Left hindlimb (tissue), 1 donor: ENCODE results near the gene AQR.
"Not testable (repeated sequence)": the region's sequence is repeated elsewhere in the genome, so short reads cannot be mapped to it uniquely, and the experiment has no call there.

ENCODE experiments used
- DNase-seq: peaks from one replicate; pipeline ENCODE4 v3.0.0-alpha.2; 2018

Gene AQR

DNA sequence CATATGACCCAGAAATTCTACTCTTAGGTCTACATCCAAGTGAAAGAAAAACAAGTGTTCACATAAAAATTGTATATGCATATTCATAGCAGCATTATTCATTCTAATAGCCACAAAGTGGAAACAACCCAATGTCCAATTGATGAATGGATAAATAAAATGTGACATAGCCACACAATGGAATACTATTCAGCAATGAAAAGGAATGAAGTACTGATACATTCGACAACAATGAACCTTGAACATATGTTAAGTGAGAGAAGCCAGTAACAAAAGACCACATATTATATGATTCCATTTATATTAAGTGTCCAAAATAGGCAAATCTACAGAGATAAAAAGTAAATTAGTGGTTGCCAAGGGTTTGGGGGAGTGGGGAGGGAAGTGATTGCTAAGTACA, 104.0 kb downstream of the AQR start:
- no peak for DNase-seq

DNA sequence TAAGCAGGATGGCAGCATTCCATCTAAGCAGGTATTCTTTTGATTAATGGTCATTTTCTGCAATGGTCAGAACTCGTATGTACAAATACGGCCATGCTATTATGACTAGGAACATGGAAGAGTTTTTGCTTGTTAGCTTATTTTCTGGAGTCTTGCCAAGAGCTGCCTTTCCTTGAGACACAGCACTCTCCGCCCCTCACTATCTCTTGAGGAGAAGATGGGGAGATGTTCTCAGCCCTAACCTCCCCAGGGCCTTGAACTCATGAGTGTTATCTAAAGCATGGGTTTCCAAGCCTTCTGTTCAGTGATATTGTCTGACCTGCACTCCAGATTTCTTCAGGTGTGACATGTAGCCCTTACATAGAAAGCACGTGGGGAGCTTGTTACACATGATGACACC, 108.3 kb downstream of the AQR start:
- DNase-seq = no peak

DNA sequence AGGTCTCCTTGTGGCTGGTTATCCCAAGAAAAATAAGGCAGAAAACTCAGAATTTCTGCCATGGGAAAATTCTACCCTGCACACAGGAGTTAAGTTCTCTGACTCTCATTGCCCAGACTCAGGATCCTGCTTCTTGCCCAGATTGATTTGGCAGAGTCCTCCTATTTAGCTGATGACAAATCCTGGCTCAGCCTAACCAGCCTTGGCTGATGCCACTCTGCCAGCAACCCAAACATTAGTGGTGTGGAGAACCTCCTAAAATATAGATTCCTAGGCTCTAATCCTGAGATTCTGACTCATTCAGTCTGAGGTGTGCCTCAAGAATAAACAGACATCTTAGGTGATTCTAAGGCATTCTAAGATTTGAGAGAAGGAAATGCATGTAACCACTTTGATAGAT, 113.6 kb downstream of the AQR start:
- DNase-seq = no peak

DNA sequence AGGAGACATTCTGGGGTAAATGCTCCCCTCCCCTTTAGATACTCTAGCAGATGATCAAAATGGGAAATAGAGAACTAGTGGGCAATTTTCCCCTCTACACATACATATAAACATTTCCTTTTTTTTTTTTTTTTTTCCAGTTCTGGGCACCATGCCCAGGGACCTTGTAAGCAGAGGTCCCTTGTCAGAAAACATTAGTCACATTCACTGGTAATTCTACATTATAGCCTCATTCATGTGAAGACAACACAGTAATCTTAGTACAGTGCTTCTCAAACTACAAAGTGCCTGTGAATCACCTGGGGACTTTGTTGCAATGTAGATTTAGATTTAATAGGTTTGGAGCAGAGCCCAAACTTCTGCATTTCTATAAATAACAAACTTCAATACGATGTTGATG, 114.1 kb downstream of the AQR start:
- DNase-seq = no peak

DNA sequence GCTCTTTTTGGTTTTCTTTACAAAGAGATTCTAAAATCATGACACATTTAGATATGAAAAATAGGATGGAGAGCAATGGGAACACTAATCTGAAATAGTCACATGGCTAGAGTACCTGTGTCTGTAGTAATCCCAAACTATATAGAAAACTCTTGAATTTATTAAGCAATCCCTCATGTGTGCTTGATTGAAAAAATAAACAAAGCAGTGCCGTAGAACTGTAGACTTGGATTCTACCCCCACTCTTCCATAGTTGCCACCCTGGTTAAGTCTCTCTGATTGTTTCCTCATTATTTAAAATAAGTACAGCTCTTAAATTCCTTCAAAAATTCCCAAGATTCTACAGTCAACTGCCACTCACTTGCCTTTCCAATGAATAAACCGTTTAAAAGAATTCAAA, 115.3 kb downstream of the AQR start:
- DNase-seq = no peak

DNA sequence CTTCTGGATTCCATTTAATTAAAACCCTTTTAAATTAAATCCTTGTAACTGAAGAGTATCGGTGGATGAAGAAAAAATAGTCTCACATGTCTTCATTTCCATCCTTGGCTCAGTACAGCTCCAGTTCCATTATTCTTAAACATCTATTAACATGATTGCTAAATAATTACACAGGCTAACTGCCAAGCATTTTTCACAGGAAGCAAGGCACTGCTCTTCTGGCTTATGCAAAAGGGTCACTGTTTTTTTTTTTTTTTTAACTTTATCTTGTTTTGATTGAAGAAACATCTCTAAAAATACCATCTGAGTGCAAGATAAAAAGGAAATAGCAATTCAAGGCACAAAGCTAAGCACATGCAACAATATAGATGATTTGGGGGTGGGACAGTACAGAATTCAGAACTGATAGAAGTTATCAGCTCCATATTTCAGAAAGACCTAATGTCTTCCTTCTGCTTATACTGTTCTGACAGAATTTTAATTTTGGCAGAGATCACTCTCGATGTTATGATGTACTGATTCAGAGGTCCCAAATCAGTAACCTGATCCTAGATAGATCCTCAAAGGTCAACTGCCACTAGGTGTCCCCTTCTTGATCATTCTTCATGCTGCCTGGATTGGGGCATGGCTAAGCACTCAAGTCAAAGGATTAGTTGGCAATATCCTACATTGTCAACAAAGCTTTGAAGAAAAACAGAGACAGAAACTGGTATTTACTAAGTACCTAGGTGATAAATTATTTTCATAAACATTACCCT, 116.4 kb downstream of the AQR start:
- no peak for DNase-seq

DNA sequence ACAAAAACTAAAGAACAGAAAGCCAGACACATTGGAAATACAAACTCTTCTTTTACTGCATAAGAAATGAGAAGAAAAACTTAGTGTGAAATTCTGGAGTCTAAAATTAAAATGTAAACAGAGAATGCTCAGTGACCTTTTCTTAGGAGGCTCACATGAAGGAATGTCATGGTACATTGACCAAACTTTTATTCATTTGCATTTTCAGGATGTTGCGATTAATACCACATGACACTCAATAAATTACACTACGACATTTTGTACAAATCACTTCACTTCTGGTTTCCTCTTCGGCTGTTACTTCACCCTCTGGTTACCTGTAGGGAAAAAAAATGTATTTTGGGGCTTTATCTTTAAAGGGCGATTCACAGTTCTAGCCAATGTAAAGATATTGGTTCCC, 117.8 kb downstream of the AQR start:
- DNase-seq = no peak

DNA sequence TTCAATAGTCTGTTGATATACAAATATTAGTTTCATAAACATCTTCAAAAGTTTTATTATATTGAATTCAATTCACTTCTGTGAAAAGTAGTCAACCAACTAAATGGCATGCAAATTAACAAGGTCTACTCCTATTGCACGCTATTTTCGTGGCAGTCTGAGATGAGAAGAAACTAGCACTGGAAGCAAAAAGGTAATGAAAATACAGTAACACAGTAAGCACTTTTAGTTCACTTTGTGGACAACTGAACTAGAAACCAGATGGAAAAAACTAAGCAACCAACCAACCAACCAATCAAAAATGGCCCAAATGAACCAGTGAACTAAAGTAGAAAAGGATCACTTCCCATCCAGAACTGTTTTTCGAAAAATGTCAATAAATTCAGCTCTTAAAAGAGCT, 118.5 kb downstream of the AQR start:
- no peak for DNase-seq

DNA sequence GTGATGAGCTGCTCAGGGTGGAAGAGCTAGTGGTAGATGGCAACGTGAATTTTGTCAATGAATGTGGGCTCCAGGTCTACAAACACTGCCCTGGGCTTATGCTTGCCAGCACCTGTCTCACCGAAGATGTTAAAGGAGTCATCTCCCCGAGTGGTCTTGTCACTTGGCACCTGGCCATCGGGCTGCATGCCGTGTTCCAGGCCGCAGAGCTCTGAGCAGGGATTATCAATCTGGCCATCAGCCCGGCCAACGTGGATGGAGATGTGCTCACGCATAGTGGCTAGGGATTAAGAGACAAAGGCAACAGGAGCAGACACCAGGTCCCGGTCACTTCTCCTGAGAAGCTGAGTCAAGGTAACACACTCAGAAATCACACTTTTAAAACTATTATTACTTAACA, 119.4 kb downstream of the AQR start:
- DNase-seq = no peak

DNA sequence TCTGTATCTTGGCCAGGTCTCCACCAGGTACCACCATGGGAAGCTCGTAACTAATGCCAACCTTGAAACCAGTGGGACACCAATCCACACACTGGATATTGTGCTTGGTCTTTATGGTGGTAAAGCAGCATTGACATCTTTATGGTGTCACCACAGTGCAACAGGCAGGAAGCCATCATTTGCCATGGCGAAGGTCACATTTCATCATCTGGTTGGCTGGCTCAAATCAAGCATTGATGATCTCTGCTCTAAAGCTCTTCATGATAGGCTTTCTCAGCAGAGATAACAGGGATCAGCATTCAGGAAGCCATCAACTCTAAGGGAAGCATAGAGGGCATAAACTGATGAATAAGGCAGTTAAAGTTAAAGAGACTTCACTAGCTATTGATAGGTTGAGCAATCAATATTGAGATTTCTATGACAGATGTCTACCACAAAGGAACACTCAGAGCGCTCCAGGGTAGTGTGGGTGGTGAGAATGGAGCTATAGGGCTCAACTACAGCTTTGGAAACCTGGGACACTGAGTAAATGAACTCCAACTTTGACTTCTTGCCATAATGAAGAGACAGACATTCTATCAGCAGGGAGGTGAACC, 120.1 kb downstream of the AQR start:
- DNase-seq = no peak

DNA sequence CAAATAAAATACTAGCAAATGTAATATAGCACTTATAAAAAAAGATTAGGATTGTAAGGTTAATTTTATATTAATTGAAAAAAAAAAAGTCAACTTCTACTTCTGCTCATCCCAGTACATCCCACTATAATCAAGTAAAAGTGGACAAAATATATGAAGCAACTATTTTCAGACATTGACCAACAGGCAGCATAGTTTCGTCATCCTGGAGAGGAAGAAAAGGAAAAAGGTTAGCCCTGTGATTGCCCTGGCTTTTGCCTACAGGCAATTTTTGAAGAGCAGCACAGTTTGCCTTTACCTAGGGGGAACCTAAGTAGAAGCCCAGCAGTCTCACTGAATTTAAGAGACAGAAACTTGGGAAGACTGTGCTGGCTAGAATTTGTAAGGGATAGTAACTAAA, 121.9 kb downstream of the AQR start:
- no peak for DNase-seq

DNA sequence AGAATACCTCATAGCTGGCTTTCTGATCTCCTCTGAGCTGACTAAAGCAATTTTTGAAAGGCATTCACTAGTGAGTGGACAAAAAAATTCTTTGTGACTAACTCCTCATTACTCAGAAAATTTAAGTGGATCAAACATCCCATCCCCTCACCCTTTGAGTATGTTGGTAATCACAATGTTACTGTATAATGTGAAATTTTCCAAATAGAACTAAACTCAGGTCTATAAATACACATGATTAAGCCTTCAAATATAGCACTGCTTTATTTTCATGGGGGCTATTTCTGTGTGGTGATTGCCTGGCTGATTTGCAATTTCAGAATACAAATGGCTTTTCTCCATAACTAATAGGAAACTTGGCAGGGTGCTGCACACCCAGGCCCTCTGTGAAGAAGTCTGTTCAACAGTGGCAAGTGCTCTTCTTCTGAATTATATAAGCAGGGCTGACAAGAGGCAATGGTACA, 128.2 kb downstream of the AQR start:
- no peak for DNase-seq

DNA sequence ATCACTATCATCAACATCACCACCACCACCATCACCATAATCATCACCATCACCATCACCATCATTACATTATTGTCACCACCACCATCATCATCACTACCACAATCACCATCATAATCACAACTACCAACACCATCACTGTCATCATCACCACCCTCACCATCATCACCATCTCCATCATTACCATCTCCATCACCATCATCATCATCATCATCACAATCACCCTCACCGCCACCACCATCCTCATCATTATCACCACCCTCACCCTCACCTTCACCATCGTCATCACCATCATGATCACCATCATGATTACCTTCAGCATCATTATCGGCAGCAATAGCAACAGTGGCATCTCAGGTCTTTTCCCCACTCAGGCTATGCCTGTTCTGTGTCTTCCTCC, 131.3 kb downstream of the AQR start:
- no peak for DNase-seq

DNA sequence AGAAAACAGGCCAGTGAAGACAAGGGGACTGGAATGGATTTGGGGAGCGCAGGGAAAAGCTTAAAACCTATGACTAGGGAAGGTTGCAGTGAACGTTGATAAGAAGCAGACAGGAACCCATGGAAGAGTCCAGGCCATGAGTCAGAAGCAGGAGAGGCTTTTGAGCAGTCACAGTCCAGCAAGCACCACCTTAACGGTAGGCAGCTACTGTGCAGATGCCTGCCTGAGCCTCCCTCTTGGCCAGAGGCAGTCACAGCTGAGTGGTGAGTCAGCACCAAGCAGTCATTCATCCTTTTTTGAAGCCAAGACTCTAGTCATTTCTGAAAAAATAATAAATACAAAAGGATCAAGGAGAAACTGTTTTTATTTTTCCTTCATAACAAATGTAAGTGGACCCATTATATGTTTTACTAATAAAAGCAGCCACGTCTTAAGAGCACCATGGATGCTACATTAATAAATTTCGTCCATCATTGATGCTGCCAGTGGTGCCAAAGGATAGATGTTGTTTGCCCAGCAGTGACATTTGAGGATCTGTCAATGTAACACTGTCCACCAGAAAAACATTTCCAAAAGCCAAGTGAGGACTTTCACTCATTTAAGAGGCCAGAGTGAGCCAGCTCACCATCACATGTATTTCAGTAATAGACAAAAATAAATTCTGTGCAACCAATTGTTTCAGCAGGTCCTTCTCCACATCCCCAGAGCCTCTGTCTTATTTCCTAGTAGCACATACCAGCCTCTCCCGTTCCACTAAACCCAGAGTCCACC, 132.1 kb downstream of the AQR start:
- no peak for DNase-seq

DNA sequence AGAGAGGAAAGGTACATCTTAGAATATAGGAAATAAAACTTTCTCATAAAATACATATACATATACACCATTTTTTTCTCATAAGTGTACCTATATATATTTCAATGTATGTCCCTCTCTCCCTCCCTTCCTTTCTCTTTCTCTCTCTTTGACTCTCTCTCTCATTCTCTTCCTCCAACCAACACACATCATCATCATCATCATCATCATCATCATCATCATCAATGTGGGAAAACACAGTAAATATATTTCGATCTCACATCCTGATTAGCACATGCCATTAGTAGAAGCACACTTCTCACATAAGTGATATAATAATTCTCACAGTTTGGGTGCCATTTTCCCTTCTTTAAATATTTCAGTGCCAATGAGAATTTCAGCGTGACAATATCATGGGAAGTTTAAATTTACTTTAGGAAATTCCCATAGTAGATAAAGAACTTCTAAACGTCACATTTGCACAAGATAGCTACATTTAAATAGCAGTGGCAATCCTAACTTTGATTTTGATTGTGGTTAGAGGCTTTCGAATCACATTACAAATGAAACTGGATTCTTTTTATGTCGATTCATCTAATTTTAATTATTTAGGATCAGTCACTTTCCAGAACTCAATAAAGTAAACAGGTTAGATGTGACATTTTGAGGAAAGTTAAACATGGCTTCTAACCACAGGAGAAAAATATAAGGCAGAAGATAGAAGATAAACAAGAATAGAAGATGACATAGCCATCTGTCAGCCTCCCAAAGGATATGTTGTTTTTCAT, 141.2 kb downstream of the AQR start:
- no peak for DNase-seq

DNA sequence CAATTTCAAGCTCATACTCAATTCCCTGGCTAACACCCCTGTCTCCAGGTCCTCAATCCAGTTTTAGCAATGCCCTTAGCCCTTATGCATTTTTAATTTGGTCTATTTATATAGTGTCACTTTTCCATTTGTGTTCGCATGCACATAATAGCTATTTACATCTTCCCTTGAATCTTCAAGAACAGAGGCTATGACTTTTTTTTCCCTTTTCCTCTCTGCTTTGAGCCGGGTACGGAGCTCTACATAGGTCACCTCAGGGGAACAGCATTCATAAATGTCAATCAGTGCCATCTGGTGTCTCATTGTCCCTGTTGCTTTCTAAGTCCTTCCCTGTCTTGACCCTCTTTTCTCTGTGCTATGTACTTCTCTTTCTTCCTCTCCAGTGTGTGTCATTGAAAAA, 147.7 kb downstream of the AQR start:
- no peak for DNase-seq

DNA sequence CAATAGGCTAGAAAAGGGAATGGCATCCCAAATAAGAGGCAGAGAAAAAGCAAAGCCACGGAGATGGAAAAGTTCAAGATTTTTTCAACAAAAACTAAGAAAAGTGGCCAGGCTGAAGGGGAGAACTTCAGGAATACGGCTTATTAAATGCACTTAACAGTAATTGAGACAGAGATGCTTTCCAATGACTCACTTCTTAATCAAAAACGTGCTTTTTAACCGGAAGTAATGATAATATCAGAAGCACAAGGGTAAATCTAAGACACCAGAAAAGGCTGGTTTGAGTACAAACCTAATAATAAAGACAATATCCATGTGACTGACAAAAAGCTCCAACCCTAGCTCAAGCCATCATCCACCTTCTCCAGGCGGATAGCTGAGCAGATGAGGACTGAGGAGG, 149.4 kb downstream of the AQR start:
- DNase-seq = no peak

DNA sequence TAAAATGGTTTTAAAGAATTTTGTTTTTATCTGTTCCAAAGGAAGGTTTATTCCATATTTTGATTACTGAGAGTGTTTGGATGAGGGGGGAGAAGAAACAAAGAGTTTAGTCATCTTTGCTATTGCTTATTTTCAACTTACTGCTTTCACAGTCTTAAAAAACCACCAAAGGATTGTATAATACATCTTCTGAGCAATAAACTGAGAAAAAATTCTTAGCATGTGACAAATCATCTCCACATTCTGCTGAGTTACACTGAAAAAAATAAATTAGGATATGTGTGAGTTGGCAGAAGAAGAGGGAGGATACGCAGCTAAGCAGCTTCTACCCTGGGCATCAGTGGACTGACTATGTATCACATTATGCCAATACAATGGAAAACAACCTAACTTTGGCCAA, 151.0 kb downstream of the AQR start:
- no peak for DNase-seq

DNA sequence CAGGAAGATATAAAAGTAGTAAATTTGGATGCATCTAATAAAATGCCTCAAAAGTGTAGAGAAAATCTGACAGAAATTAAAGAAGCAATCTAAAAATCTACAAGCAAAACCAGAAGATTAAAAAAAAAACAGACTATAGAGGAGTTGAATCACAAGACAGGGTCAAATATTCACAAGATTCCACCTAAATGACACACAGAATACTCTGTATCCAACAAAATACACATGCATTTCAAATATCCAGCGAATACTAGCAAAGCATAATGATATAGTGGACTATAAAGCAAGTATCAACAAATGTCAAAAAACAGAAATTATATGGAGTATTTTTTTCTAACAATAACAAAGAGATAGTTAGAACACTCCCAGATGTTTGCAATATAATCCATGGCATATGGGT, 153.7 kb downstream of the AQR start:
- no peak for DNase-seq

DNA sequence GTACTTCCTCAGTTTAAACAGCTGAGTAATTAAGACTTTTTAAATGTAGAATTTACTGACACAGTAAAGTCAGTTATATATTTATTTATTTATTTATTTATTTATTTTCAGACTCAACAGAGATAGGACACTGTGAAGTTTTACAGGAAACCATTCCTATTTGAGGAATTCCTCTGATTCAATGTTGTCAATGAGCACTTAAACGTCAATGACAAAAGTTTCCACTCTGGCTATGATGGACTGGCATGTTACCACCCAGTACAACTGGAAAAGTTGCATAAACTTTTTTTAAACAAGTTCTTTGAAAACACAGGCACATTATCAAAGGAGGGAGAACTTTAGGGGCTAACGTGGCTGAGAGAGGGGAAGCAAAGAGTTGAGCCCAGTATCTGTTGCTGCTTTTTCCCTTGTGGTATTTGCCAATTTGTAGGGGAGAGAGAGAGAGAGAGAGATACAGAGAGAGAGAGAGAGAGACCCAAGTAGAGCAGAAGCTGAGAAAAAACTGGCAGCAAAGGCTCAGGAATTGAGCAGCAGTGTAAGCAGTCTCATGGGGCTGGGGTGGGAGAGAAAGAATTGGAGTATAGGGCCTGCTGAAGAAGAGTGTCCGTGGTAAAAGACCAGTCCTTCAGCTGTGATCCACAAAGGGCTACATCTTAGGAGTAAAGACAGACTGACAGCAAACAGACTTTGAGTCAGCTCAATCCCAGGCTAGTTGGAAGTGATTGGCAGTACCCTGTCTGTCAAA, 155.9 kb downstream of the AQR start:
- DNase-seq = no peak

DNA sequence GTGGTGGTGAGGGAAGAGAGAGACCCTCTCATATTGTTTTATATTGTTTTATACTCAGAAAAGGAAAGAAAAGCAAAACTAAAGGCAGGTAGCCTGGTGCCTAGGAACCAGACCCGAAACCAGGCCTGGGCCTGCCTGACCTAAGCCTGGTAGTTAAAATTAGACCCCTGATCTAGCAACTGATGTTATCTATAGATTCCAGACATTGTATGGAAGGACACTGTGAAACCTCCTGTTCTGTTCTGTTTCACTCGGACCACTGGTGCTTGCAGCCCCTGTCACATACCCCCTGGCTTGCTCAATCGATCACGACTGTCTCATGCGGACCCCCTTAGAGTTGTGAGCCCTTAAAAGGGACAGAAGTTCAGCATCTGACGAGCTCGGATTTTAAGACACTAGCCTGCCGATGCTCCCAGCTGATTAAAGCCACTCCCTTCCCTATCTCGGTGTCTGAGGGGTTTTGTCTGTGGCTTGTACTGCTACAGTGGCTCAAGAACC, 156.6 kb downstream of the AQR start:
- not testable (repeated sequence) for DNase-seq

DNA sequence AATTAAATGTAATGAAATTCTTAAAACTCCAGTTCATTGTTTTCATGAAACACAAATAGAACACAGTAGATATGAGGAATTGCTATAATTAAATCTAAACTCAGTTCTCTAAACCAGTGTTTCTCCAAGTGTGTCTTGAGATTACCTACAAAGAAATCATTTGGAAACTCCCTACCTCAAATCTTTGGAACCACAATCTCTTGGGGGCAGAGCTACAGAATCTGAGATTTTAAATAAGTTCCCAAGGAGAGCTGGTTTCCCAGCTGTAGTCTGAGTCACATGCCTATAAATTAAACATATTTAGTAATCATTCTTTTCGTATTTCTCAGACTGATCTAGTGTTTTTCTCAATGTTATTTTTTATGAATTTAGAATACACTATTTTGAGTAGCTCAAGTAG, 157.2 kb downstream of the AQR start:
- no peak for DNase-seq
